DOHH2 (cell line): Measurements from ENCODE around the gene EXOC6B.
A peak's percentile ranks its signal among the peaks of the same experiment; 100 is the strongest.

ENCODE experiments used
- EZH2phosphoT487 ChIP-seq: fragments of 200-600 bp; sonication (generic); IDR thresholded peaks from 2 replicates; pipeline ENCODE4 v1.6.1; 2017; ENCODE audit warnings: borderline replicate concordance, mild to moderate bottlenecking, antibody characterized with exemption, low read length, moderate library complexity, mixed read lengths
- TF ChIP-seq, protein P1 (sequence below): fragments of 200-600 bp; sonication (generic); IDR thresholded peaks from one replicate; pipeline ENCODE4 v1.5.1; 2014; ENCODE audit warnings: antibody characterized with exemption, mild to moderate bottlenecking, low read depth, low read length; ENCODE audit not compliant: poor library complexity, severe bottlenecking

DNA sequence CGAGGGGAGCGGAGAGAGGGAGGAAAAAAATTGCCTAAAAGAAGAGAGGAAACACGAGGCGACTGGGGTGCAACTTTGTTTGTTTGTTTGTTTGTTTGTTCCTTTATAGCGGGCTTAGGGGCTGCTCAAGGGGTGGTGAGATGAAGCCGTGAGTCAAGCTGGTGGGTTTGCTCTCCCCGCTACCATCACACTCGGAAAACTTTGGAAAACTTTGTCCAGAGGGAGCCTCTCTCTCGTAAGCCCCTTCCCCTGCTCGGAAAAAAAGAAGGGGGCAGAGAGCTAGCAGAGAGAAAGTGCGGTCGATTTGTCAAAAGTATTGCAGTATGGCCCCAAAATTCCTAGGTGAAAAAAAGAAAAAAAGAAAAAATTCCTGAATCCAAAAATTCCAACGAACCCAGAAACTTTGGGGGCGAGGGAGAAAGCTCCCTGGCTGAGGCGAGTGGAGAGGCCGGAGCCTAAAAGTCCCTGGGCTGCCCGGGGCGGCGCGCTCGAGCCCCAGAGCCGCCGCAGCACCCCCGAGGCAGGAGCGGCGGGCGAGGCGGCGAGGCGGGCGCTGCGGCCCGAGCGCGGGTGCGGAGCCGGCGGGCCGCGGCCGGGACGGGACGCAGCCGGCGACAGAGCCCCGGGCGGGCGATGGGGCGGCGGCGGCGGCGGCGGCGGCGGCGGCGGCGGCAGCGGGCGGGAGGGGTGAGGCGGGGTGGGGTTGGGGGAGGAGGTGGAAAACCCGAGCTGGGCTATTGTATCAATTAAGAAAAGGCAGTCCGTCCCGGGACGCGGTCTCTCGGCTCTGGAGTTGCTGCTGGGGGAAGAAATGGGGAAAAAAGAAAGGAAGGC lies 677.6 kb downstream of the EXOC6B start:
- TF ChIP-seq, protein P1, sequence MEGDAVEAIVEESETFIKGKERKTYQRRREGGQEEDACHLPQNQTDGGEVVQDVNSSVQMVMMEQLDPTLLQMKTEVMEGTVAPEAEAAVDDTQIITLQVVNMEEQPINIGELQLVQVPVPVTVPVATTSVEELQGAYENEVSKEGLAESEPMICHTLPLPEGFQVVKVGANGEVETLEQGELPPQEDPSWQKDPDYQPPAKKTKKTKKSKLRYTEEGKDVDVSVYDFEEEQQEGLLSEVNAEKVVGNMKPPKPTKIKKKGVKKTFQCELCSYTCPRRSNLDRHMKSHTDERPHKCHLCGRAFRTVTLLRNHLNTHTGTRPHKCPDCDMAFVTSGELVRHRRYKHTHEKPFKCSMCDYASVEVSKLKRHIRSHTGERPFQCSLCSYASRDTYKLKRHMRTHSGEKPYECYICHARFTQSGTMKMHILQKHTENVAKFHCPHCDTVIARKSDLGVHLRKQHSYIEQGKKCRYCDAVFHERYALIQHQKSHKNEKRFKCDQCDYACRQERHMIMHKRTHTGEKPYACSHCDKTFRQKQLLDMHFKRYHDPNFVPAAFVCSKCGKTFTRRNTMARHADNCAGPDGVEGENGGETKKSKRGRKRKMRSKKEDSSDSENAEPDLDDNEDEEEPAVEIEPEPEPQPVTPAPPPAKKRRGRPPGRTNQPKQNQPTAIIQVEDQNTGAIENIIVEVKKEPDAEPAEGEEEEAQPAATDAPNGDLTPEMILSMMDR: no peak
- peak; percentile 89 for TF ChIP-seq EZH2phosphoT487
